ENCODE results near the gene SYT5.
"Not testable (repeated sequence)": the region's sequence is repeated elsewhere in the genome, so short reads cannot be mapped to it uniquely, and the experiment has no call there.

SYT5 gene

DNA sequence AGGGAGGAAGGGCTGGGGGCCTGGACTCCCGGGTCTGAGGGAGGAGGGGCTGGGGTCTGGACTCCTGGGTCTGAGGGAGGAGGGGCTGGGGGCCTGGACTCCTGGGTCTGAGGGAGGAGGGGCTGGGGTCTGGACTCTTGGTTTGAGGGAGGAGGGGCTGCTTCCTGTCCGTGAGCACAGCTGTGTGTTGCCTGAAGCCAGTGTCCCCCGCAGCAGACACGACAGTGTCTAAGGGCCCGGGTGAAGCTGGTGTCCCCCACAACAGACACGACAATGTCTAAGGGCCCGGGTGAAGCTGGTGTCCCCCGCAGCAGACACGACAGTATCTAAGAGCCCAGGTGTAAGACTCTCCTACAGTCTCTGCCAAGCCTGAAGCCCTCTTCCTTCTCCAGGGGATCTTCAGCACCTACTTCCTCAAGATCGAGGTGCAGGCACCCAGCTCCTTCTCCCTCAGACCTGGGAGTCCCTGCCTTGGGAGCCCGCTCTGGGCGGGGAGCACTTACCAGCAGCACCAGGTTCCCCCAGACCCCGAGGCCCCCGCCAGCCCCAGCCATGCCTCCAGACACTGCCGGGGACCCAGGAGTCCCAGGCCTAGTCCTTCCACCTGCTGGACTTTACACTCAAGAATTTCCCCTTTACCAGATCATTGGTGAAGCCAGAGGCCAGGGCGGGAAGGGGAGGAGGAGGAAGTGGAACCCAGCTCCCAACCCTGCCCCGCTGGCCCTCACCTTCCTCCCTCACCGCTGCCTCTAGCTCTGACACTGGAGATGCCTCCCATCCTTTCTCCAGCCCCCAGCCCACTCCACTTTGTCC, 29.0 kb upstream of the SYT5 start, which contains the start of gene PTPRH:
PTPRH (minus strand) TSS at position 622 of the 813 bp plus-strand sequence; CDS start at position 554, 68 bp downstream.
- no peak for DNase-seq (ENCODE audit: low read depth in 2 of 2)

DNA sequence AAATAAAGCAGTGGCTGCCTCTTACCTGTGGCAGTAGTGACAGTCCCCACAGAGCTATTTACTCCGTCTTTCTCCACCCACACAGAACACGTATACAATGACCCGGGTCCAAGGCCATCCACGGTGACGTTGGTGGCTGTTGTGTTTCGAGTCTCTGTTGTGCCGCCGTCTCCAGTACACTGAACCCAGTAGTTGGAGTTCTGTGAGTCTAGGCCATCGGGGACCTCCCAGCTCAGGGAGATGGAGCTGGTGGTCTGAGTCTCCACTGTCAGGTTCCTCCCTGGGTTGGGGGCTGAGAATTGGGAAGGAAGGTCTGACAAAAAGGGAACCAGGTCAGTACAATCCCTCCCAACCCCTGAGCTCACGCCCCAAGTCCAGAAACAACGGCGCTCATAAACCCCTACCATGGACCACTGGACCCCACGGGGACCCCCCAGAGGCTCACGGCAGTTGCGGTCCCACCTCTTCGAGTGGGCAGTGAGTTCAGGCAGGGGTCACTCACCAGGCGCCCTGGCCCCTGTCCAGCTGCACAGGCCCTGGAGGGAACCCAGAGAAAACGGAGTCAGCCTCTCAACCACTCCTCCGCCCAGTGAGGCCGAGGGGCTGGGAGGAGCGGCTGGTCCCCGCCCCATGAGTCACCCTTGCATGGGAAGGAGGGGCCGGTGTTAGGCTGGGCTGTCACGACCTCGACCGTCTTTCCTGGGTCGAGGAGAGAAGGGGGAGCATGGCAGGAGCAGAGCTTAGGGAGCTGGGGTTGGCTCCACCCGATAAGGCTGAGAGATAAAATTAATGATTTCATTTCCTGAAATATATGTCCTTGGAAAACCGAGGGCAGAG, 26.8 kb upstream of the SYT5 start:
- no peak for DNase-seq (ENCODE audit: low read depth in 2 of 2)

DNA sequence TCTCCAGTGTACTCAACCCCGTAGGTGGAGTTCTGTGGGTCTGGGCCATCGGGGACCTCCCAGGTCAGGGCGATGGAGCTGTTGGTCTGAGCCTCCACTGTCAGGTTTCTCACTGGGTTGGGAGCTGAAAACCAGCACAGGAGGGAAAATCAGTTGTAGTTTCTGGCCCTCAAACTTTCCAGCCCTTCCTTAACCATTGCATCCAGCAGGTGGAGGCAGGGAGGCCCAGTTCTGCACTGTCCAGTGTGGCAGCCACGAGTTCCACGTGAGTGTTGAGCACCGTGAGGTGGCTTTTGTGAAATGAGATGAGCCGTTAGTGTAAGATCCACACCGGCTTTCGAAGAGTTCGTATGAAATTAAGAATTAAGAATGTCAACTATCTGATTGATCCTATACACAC, 22.1 kb upstream of the SYT5 start:
- not testable (repeated sequence) for DNase-seq (ENCODE audit: low read depth in 2 of 2)

DNA sequence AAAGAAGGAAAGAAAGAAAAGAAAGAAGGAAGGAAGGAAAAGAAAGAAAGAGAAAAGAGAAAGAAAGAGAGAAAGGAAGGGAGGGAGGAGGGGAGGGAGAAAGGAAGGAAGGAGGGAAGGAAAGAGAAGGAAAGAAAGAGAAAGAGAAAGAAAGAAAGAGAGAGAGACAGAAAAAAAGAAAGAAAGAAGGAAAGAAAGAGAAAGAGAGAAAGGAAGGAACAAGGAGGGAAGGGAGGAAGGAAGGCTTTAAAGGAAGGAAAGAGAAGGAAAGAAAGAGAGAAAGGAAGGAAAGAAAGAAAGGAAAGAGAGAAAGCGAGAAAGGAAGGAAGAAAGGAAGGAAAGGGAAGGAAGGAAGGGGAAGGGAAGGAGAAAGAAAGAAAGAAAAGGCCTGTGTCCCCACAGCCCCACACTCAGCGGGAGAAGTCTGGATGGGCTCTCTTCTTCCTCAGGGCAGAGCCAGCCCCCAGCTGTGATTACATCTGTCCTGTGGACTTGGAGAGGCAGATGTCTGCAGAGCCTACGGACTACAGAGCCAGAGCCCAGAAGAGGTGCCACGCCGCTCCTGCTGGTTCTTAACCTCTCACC, 19.6 kb upstream of the SYT5 start:
- DNase-seq (ENCODE audit: low read depth in 2 of 2), result no peak

DNA sequence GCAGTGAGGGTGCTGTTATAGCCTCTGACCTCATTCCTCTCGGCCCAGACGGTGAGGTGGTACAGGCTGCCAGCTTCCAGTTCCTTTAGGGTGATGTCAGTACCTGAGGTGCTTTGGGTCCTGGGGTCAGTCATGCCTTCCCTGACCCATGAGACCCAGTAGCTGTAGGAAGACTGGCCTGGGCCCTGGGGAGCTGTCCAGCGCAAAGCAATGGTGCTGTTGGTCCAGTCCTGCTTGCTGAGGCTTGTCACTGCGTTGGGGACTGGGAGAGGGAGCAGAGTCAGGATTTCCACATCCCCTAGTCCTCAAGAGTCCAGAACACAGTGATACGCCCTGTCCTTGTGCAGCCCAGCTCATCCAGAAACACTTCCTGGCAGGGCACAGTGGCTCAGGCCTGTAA, 18.6 kb upstream of the SYT5 start:
- DNase-seq (ENCODE audit: low read depth in 2 of 2), result no peak

DNA sequence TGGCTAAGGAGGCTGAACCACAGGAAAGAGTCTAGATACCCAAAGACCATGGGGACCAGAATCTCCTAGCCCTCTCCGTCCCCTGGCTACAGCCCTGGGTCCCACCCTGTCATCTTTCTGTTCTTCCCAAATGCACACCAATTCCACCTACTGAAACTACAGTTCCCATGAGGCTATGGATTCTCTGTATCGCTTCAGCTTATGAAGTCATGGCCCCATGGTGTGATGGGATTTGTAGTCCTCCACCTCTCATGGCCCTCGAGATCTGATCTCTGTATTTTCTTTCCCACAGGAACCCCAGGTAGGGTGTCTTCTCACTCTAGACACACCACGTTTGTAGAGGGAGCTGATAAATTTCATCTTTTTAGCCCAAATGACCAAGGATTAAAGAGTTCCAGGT, 17.4 kb upstream of the SYT5 start:
- no peak for DNase-seq (ENCODE audit: low read depth in 2 of 2)

DNA sequence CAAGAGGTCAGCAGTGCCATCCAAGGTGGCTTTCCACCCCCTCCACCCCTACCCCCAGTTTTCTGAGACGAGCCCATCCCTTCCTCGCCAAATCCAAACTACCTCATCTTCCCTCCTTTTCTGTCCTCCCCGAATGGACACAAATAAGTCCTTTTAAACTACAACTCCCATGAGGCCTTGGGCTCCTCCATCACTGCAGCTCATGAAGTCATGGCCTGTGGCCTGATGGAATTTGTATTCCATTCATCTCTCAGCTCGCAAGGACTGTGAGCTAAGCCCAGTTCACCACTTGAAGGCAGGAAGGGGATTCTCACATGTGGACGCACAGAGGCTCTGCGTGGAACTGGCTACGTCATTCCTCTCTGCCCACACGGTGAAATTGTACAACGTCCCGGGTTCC, 16.7 kb upstream of the SYT5 start:
- DNase-seq (ENCODE audit: low read depth in 2 of 2), result no peak

DNA sequence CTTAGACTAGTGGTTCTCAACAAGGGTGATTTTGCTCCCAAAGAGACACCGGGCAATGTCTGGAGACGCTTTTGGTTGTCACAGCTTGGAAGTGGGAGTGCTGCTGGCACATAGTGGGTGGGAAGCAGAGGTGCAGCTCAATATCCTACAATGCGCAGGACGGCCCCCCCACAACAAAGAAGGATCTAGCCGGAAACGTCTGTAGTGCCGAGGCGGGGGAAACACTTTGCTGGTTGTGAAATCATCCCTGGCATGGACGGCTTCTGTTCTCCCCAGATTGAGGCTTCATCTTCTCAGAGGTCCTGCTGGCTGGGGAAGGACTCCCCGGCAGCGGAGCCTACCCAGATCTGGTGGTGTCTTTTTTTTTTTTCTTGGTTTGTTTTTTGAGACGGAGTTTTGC, 13.4 kb upstream of the SYT5 start:
- DNase-seq (ENCODE audit: low read depth in 2 of 2), result no peak

DNA sequence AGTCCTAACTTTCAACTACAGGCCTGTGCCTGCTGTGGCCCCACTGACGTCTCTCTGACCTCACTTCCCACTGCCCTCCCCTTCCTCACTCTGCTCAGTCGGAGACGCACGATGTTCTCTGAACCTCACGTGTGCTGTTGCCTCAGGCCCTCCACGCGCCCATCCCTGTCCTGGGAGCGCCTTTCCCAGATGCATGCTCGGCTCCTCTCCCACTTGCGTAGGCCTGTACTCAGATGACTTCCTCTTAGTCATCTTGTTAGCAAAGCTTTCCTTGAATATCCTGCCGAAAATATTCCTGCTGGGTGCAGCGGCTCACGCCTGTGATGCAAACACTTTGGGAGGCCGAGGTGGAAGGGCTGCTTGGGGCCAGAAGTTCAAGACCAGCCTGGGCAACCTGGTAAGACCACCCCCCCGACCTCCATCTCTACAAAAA, 9.3 kb upstream of the SYT5 start:
- DNase-seq (ENCODE audit: low read depth in 2 of 2), result no peak

DNA sequence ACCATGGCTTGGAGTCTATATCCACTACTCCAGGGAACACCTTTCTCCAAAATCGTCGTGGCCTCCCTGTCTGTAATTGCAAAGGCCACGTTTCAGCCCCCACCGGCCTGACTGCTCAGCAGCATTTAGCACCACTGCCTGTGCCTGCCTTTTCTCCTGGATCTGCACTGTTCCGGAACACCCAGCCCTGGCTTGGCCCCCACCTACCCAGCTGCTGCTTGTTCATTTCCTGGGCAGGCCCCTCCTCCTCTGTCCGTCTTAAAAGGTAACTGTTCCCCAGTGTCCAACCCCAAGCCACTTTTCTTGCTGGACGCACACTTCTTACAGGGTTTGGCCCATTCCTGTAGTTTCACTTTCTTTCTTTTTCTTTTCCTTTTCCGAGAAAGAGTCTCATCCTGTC, 8.5 kb upstream of the SYT5 start:
- DNase-seq (ENCODE audit: low read depth in 2 of 2), result no peak

DNA sequence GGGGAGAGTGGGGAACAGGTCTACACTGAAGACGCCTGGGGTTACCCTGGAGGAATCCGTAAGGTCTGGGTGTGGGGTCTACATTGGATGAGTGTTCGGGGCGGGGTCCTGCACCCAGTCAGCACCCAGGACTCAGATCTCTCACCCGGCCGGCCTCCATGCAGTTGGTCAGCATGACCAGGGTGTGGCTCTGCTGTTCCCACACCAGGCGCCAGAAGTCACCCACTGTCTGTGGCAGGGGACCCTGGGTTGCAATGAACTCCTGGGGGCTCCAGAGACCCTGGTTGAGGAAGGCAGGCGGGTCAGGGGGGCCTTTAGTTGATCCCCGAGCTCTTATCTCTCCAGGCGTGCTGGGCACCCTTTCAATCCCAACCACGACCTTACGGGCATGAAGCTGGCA, 6.0 kb upstream of the SYT5 start:
- DNase-seq (ENCODE audit: low read depth in 2 of 2), result no peak

DNA sequence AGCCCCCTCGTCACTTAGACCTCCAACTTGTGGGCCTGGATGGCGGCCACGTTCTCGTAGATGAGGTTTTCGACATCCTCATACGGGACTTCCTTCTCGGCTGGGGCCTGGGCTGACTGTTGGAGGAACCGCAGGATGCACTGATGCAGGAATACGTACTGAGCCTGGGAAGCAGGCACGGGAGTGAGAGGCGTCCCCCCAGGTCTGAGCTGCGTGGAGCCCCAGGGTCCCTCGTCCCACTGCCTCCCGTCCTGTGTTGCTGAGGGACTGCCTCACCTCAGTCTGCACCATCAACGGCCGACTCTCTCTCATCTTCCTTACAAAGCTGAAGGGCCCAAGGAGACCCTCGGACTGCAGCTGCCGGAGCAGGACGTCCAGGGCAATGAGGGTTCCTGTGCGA, 1.7 kb upstream of the SYT5 start:
- no peak for DNase-seq (ENCODE audit: low read depth in 2 of 2)

DNA sequence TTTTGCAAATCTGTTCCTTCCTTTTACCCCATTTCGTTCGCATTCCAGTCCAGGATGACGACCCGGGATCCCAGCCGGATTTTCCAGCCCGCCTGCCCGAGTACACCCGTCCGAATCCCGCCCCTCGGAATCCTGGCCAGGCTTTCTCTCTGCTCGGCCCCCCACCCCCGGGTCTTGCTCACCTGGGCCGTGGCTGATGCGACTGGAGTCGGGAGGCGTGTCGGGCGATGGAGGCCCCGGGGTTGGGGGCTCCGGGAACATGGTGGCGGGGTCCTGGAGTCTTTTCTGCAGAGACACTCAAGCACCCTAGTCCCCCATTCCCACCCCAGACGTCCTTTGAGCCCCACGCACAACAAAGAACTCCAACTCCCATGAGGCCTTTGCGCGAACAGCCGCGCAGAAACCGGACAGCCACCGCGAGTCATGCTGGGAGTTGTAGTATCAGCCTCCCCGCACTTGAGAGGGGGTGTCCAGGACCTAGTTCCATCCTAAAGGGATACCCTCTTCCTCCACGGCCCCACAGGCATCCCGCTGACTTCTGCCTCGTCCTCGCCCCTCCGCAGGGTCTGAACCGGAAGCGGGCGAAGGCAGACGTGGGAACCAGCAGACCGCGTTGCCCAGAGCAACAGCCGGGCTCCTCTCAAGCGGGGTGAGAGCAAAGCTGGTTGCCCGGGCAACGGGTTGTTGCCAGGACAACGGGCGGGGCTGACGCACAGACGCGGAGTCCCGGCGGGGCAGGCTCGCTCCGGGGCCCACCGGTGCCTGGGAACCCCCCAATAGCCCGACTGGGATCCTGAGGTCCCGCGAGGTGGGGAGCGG, 1.1 kb downstream of the SYT5 start:
- DNase-seq (ENCODE audit: low read depth in 2 of 2), result peak; percentile 88 to 90

DNA sequence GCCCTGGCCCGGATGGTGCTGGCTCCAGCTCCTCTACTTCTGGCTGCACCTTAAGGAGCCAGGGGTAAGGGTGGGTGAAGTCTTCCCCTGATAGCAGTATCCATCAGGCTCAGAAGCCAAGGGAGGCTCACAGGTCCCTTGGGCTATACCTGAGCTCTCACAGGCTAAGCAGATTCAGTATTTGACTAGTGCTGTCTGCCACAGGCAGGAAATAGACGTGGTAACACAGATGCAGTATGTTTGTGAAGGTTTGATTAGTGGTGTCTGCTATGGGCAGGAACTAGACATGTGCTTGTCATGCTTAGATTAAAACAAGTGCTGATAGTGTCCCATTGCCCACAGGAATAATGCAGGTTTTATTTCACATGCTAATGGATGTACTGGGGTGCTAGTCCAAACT, 4.0 kb downstream of the SYT5 start:
- no peak for DNase-seq (ENCODE audit: low read depth in 2 of 2)

DNA sequence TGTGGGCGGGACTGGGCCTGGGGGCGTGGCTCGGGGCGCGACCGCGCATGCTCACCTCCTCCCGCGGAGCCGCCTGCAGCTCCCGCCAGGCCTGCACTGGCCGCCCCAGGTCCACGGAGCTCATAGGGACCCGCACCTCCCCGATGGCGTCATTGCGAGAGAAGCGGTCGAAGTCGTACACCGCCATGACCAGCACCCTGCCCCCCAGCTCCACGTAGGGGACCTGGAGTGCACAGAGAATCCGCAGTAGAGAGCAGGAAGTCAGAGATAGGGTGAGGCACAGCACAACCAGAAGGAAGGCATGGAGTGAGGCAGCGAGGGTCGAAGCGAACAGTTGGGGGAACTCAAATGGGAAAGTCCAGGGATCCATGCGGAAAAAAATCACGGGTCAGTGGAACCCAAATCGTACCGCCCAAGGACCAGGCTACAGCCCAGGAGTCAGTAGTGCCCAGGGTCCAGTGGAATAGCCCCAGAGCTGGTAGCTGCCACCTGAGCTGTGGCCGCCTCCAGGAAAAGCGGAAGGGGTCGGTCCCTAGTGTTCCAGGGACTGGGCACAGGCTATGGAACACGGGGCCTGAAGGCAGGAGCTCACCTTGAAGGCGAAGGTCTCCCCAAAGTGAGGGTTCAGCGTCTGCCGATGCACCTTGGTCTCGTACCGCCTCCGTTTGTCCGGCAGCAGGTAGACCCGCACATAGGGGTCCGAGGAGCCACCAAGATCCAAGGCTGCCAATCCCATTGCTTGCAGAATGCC, 4.8 kb downstream of the SYT5 start:
- DNase-seq (ENCODE audit: low read depth in 2 of 2), result no peak

DNA sequence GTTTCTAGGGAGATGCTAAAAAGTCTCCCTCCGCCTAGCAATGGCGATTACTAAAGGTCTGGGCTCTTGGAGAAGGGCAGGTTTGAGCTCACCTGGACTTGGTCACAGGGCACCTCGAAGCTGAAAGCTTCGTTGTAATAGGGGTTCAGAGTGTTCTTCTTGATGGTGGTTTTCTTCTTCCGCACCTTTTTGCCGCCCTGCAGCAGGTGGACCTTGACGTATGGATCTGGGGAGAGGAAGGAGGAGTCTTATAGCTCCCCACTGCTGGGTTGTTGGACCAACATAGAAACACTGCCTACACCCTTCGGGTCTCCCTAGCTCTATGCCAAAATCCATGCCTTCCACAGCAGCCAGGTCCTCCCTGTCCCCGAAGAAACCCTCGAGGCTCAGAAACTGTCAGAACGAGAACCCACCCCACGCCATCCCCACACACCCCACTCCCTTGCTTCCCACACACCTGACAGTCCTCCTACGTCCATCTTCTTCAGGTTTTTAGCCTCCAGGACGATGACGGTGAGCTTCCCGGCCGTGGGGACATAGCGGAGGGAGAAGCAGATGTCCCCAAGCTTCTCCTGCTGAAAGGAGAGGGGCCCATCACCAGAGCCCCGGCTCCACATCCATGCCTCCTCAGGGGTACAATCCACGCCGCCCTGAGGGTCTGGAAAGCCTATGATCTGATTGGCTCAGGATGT, 5.5 kb downstream of the SYT5 start:
- DNase-seq (ENCODE audit: low read depth in 2 of 2), result no peak

DNA sequence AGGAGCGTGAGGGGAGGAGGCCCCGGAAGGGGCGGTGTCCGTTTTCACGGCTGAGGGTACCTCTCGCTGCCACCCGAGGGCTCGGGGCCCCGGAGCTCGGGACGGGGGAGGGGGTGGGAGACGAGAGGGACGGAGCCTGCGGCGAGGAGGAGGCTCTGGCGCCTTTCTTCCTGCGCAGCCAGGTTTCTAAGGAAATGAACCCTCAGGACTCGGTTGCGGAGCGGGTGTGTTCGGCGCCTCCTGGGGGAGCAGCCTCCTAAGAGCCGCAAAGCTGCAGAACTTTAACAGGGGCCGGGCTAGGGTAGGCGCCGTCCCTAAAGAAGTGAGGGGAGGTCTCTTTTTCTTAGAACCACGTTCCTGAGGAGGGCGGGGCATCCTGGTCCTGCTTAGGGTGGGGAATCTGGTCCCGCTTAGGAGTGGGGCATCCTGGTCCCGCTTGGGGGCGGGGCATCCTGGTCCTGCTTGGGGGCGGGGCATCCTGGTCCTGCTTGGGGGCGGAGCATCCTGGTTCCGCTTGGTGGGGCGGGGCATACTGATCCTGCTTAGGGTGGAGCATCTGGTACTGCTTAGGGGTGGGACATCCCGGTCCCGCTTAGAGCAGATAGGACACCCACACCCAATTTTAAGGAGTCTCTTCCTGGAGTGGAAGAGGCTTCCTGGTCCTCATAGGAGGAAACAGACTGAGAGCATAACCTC, 6.2 kb downstream of the SYT5 start:
- DNase-seq (ENCODE audit: low read depth in 2 of 2), result no peak

DNA sequence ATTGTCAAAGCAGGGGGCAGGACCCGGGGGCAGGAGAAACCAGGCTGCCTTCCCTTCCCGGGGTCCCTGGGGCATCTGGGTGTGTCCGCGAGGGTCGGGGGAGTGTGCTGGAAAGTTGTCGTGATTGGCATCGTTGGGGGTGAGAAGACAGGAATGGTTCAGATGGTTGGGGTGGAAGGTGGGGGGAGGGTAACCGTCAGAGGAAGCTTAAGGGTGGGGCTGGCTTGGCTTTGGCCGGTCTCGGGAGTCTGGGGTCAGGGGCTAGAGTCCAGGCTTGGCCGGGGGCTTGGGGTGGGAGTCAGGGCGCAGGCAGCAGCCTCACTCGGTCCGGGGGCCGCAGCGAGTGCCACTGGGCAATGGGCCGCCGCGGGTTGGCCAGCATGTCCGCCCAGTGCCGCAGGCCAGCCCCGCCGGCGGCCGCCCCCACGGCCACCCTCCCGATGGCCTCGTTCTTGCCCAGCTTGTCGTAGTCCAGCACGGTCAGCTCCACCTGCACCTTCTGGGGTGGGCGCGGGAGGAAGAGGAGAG, 6.8 kb downstream of the SYT5 start:
- no peak for DNase-seq (ENCODE audit: low read depth in 2 of 2)

DNA sequence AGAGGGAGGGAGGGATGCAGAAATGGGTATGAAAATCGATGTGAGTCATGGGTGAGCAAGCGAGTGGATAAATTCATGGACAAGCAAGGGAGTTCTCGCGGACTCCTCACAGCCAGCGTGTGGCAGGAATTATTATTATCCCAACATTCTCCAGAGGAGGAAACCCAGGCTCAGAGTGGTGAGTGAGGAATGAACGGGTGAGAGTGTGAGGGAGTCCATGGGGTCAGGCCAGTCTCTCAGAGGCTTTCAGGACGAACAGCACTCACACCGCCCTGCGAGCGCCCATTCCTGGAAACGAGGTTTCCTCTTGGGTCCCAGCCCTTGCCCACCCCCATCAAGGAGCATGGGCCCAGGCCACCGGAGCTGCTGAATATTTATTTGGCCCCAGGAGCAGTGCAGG, 7.3 kb downstream of the SYT5 start:
- no peak for DNase-seq (ENCODE audit: low read depth in 2 of 2)

DNA sequence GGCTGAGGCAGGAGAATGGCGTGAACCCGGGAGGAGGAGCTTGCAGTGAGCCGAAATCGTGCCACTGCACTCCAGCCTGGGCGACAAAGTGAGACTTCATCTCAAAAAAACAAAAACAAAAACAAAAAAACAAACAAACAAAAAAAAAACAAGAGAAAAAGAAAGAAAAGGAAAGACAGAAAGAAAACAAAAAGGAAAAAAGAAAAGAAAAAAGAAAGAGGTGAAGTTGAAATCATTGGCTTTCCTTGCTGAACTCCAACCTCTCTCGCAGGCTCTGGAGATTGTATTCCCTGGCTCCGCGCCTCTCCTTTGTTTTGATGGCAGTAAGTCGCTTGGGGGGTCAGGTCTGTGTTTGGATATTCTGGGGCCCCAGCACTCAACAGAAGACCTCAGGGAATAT, 7.8 kb downstream of the SYT5 start:
- DNase-seq (ENCODE audit: low read depth in 2 of 2), result not testable (repeated sequence)
